NCI-H446 treated with DMSO at 0.1 percent for 48 hours (cell line): ENCODE measurements around the gene PNLIP.

ENCODE experiments used
- DNase-seq: peaks from one replicate; lab custom pipeline; 2025; lab: John Stamatoyannopoulos, UW

PNLIP gene

DNA sequence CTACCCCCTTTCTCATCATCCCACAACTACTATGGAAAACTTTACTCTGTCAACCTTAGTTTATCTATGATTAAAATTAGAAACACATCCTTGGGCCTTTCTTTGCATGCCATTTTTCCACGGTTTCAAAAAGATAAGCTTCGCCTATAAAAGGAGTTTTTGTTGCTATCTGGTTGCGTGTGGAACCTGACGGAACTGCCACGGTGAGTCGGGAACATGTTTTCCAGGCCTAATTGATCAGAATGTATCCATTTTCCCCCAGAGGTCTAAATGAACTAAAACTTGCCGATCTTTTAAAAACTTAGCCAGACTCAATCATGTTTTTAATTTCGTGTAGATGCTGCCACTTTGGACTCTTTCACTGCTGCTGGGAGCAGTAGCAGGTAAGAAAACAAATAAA lies at the start of gene PNLIP:
PNLIP (plus strand) TSS at position 176 of the 400 bp plus-strand sequence; CDS start at position 338, 162 bp downstream.
- DNase-seq = no peak

- no peak for DNase-seq
Observed at GRCh38 chr10:116504786-116505185, 40.9 kb upstream of the PNLIP start.

- no peak for DNase-seq
Observed at GRCh38 chr10:116510565-116510964, 35.2 kb upstream of the PNLIP start.

- DNase-seq = no peak
Observed at GRCh38 chr10:116511365-116511764, 34.4 kb upstream of the PNLIP start.

GRCh38 chr10:116521424-116522290 lies 24.1 kb upstream of the PNLIP start:
- no peak for DNase-seq

DNA sequence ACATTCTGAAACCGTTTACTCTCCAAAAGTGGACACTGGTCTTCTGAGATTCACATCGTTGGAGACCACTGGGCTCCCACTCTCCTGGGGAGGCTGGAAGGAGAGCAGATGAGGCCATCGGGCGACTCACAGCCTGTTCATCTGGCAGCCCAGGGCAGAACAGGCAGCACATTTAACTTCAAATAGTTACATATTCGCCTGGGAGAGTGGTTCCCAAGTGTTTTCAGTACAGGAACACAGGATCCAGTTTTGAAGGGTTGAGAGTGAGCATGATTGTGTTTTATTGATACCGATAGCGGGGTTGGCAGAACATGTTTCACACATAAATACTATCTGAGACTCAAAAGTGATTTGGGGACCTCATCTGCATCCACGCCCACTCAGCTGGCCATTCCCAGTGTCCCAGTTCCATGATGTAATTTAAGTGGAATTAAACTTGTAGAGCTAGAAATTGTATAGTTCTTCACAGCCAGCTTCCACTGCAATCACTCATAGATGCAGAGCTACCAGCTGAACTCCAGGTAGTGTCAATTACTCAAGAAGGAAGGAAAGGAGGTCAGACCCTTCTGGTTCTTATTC lies 22.8 kb upstream of the PNLIP start:
- DNase-seq = no peak

DNA sequence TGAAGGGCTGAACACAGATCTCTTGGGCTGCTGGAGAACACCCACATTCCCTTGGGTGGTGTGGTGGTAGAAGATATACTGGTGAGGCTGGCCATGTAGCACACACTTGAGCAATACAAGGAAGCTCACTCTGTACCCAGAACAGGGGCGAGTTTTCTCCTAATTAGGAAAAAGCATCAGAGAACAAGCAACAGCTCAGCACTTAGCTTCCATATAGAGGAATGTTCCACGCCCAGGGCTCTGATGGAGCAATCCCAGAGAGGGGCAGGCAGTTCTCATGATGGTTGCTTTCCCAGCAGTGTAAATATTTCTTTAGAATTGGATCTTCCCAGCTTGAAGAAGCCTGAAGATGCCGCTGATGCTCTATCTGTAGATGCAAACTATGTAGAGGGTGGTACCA lies 21.0 kb upstream of the PNLIP start:
- no peak for DNase-seq

GRCh38 chr10:116526219-116526618 lies 19.5 kb upstream of the PNLIP start:
- DNase-seq = no peak

DNA sequence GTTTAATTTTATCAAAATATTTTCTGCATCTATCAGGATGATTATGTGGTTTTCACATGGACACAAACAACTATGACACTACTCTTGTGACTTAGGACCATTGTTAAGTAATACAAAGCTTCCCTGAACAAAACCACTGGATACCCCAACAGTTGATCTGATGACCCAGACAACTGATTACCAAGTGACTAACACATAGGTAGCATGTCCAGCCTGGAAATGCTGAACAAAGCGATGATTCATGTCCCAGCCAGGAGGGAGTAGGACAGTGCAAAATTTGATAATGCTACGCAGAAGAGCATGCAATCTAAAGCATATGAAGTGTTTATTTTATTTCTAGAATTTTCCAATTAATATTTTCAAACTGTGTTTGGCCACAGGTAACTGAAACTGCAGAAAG lies 8.9 kb upstream of the PNLIP start:
- no peak for DNase-seq

DNA sequence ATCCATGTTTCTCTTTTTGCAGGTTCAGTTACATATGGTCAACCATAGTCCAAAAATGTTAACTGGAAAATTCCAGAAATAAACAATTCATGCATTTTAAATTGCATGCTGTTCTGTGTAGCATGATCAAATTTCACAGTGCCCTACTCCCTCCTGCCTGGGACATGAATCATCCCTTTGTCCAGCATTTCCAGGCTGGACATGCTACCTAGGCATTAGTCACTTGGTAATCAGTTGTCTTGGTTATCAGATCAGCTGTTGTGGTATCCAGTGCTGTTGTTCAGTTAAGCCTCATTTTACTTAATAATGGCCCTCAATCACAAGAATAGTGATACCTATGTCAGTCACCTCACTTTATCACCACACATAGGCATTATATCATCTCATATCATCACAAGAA lies 7.3 kb upstream of the PNLIP start:
- DNase-seq = no peak

DNA sequence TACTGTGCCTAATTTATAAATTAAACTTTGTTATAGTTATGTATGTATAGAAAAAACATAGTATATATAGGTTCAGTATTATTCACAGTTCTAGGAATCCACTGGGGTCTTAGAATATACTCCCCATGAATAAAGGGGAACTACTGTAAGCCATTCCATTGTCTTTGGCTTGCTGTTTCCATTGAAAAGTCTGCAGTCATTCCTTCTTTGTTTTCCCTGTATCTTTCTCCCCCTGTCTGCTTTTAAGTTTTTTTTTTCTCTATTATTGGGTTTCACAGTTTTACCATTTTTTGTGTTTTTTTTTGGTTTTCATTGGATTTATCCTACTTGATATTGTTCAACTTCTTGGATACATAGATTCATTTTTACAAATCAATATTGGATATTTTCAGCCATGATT lies 6.7 kb upstream of the PNLIP start:
- no peak for DNase-seq

GRCh38 chr10:116540814-116541213 lies 4.9 kb upstream of the PNLIP start:
- DNase-seq = no peak

GRCh38 chr10:116542007-116542677 lies 3.6 kb upstream of the PNLIP start:
- no peak for DNase-seq

- DNase-seq = no peak
Observed at GRCh38 chr10:116545122-116545521, 609 bp upstream of the PNLIP start.

DNA sequence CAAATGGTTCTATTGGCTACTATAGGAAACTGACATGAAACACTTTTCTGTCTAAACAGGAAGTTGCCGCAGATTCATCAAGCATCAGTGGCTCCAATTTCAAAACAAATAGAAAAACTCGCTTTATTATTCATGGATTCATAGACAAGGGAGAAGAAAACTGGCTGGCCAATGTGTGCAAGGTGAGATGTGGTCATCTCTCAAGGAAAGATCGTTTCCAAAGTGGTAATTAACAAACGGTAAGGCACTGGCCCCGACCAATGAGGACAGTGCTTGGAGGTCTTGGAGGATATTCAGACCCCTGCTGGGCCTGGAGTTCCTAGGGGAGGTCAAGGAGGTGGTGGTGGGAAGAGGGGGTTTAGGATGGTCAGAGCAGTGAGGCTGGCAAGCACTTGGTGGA lies 2.6 kb downstream of the PNLIP start:
- no peak for DNase-seq

DNA sequence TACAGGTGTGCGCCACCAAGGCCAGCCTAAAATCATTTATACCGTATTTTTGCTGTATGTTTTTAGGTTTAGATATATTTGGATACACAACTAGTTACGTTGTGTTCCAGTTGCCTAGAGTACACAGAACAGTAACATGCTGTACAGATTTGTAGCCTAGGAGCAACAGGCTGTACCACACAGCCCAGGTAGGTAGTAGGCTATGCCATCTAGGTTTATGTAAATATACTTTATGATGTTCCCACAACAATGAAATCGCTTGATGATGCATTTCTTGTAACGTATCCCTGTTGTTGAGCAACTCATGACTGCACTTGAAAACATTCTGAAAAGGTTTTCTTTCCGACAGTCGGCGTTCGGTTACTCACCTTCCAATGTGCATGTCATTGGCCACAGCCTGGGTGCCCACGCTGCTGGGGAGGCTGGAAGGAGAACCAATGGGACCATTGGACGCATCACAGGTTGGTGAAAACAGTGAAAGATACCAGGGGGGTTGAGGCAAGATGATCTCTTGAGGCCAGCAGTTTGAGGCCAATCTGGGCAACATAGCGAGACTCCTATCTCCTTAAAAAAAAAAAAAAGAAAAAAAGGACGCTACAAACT lies 7.7 kb downstream of the PNLIP start:
- DNase-seq = no peak

DNA sequence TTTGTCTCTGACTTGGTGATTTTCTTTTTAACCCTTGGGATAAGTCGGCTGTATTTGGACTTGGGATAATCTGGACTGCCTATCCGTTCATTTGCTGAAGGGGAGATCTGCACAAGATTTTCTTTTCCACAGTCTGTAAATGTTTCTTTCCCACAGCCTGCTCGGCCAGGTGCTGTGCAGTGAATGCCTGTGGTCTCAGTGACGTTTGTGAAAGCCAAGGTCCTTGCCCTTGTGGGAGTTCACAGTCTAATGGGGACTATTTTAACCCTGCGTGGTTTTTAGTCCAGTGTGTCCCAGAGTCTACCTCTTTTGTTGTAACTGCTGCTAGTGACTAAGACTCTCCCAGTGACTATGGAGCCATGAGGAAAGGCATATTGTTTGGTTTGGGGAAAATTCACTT lies 8.9 kb downstream of the PNLIP start:
- no peak for DNase-seq

GRCh38 chr10:116555880-116556279 lies 10.1 kb downstream of the PNLIP start:
- no peak for DNase-seq

GRCh38 chr10:116557305-116557880 lies 11.7 kb downstream of the PNLIP start:
- DNase-seq = no peak

- DNase-seq = no peak
Observed at GRCh38 chr10:116565534-116565933, 19.8 kb downstream of the PNLIP start.

GRCh38 chr10:116566932-116567331 lies 21.2 kb downstream of the PNLIP start:
- no peak for DNase-seq

GRCh38 chr10:116567335-116567734 lies 21.6 kb downstream of the PNLIP start:
- DNase-seq = no peak
